GM19035 (cell line): ENCODE data around the gene LCTL.
"Not testable (repeated sequence)": the region's sequence is repeated elsewhere in the genome, so short reads cannot be mapped to it uniquely, and the experiment has no call there.

Experiments
- ATAC-seq: cut with Tn5 transposase; IDR thresholded peaks from one replicate; pipeline ENCODE4 v1.9.1; 2021; ENCODE audit not compliant: unreplicated experiment

LCTL gene

DNA sequence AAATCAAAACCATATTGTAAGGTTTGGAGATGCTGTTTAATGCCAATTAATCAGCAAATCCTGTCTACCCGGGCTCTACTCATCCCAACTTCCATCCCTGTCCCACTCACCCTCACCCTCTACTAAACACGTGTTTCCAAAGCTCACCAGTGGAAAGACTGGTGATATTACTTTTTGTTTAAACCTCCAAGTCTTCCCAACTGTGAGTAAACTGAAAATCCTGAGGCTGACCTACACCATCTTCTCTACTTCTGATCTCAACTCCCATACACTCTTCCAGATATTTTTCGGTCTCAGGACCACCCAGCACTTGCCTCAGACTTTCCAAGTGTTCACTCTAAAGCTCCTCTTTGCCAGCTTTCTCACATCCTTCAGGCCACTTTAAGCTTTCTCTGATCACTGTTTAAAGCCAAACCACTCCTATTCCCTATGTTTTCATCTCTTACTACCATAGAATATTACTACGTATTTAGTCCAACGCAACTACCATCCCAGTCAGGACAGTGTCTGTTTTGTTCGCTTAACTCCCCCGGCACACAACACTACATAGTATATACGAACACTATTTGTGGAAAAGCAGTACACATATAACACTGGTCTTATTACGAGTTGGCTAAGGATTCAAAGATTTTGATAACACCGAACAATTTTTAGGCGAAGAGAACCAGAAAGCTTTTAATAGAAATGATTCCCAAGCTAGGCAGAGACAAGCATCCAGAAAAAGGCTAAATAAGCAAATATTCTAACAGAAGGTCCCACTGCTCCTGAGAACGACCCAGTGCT is 61.8 kb downstream of the LCTL start:
- no peak for ATAC-seq

DNA sequence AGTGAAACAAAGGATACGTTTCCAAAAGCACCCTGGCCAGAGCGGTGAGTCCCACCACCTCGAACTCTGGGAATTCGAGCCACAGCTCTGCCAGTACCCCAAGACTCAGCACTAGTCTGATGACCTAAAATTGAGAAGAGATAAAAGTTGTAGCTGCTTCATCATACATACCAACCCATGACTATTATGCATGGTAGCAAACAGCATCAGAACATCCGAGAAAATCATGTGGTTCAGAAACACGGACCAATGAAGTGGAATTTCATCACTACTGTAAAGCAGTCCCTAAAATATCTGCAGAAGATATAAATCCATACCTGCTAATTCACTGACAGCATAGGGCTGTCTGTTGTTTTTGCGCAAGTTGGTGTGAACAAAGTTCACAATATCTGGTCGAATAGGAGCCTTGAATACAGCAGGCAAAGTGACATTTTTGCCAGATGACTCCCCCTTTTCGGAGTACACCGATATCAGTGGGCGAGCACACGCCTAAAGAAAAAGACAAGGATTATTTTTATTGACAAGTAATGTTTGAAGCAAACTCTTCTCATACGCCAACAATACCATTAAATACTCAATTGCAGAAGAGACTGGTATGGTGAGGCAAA is 62.7 kb downstream of the LCTL start:
- not testable (repeated sequence) for ATAC-seq

DNA sequence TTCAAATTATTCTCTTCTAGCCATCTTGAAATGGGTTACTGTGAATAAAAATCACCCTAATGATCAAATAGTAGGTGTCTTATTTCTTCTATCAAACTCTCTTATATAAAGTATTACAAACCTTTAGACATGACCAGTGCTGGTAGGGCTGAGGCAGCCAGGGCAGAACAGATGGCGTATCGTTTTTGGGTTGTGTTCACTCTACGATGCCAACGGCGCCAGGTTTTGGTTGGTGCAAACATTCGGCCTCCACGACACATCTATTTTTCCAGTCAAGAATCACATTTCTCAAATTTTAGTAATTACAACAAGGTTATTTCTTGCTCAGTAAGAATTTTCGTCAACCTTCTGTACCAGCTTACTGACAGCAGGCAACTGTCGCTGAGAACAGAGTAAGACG is 63.3 kb downstream of the LCTL start:
- ATAC-seq: no peak

DNA sequence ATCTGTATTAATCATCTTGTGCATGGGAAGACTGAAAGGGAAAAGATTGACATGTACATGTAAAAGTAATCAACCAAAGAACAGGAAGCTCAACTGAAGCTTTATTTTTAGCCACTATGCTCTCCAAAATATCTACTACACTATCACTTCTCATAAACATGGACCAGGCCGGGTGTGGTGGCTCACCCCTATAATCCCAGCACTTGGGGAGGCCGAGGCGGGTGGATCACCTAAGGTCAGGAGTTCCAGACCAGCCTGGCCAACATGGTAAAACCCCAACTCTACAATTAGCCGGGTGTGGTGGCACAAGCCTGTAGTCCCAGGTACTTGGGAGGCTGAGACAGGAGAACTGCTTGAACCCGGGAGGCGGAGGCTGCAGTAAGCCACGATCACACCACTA is 65.5 kb downstream of the LCTL start:
- not testable (repeated sequence) for ATAC-seq

DNA sequence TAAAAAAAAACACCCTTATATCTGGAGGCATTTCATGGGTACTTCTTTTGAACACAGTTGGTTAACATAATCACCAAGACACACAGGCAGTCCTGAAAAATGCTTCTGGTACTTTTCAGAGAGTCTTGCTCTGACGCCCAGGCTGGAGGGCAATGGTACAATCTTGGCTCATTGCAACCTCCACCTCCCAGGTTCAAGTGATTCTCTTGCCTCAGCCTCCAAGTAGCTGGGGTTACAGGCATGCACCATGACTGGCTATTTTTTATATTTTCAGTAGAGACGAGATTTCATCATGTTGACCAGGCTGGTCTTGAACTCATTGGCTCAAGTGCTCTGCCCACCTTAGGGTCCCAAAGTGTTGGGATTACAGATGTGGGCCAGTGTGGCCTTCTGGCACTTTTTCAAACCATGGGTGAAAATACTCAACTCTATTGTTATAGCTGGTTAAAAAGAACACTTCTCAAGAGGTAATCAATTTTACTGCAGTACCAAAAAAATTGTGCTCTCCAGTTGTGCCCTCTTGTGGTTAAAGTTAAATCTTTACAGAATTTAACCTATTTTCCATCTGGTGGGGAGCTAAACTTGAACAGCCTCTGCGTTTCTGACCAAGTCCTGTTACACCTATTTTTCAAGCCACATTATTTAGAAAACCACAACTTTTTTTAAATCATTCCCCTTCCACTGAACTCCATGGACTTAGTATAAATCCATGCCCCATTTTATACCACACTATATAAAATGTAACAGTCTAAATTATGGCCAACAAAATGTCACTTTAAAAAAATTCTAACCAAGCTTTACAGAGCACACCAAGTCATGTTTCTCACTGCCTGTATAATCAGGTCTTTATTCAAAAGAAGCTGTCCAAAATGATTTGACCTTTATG is 67.1 kb downstream of the LCTL start:
- no peak for ATAC-seq
